Progenitor cell of endocrine pancreas (in vitro differentiated cells): ENCODE data around the gene TFB1M. TPM values are rescaled to one million over a fixed set of nuclear protein-coding genes. Genes with fewer than 3 reads are reported as not detected.
A peak's percentile ranks its signal among the peaks of the same experiment; 100 is the strongest.

Experiments used
- DNase-seq: peaks from one replicate; pipeline ENCODE4 v3.0.0; 2021; ENCODE audit warnings: low spot score; ENCODE audit not compliant: unreplicated experiment
- H3K27ac Mint-ChIP-seq: 2 replicates; pipeline ENCODE4 v1.8.0; 2021; ENCODE audit warnings: mild to moderate bottlenecking, moderate library complexity, mixed read lengths
- H3K27me3 Mint-ChIP-seq: 2 replicates; pipeline ENCODE4 v1.8.0; 2021; ENCODE audit warnings: mixed read lengths
- H3K36me3 Mint-ChIP-seq: 2 replicates; pipeline ENCODE4 v1.8.0; 2022; ENCODE audit warnings: mixed read lengths; ENCODE audit not compliant: insufficient read depth
- H3K4me1 Mint-ChIP-seq: 2 replicates; pipeline ENCODE4 v1.8.0; 2021; ENCODE audit warnings: low read depth, mixed read lengths
- H3K4me3 Mint-ChIP-seq: 2 replicates; pipeline ENCODE4 v1.8.0; 2021; ENCODE audit warnings: low read depth, mild to moderate bottlenecking, moderate library complexity, mixed read lengths
- H3K9me3 Mint-ChIP-seq: 2 replicates; pipeline ENCODE4 v1.8.0; 2021; ENCODE audit warnings: low read depth, mixed read lengths
- total RNA-seq: library from RNA; stranded (reverse); gene quantifications from 2 replicates; pipeline ENCODE4 v1.2.1, GENCODE V29; 2021
- TF ChIP-seq, protein P1 (sequence below): fragments of 200-600 bp; sonication (generic); IDR thresholded peaks from one replicate; pipeline ENCODE4 v1.5.0; 2021; ENCODE audit warnings: antibody characterized with exemption, mild to moderate bottlenecking; ENCODE audit not compliant: unreplicated experiment

The TFB1M gene
- total RNA-seq, 1 donor from 2014 or later = 33.2 TPM

DNA sequence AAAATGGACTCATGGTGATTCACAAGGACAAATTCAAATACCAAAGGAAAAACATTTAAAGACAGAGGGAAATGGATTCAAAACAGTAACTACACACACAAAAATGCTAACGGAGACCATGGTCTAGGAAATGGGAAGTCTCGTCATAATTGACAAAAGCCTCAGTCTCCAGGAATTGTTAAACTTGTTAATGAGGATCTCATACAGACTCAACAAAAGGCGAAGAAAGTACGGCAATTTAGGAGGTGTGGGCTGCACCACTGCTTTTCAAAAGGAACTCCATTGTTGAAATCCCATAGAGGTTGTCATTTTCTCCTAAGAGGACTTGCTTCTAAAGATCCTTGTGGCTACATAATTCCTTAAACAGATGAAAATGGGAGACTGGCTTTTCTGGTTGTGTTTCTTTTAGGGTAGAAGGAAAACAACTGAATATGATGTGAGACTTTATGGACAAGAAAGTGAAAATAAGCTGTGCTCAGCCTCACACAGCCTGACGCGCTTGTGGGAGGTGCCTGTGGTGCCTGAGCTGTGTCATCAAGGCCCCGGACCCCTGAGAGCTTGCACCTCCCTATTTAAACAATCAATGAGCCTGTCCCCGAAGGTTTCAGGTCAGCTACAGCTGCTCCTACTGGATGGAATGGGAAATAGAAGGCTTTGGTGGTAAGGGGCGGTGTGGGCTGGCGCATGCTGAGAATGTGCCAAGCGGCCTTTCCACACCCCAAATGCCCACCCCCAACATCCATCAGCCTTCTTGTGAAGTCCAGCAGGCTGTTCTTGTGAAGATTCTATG lies 53.0 kb downstream of the TFB1M start:
- H3K4me1 Mint-ChIP-seq = no peaks in the 10 kb centered on the region
- peak overlapping the region; percentile 29 for H3K27ac Mint-ChIP-seq
- no peaks in the 10 kb centered on the region for H3K27me3 Mint-ChIP-seq
- H3K4me3 Mint-ChIP-seq = no peak overlapping the region
- TF ChIP-seq, protein P1, sequence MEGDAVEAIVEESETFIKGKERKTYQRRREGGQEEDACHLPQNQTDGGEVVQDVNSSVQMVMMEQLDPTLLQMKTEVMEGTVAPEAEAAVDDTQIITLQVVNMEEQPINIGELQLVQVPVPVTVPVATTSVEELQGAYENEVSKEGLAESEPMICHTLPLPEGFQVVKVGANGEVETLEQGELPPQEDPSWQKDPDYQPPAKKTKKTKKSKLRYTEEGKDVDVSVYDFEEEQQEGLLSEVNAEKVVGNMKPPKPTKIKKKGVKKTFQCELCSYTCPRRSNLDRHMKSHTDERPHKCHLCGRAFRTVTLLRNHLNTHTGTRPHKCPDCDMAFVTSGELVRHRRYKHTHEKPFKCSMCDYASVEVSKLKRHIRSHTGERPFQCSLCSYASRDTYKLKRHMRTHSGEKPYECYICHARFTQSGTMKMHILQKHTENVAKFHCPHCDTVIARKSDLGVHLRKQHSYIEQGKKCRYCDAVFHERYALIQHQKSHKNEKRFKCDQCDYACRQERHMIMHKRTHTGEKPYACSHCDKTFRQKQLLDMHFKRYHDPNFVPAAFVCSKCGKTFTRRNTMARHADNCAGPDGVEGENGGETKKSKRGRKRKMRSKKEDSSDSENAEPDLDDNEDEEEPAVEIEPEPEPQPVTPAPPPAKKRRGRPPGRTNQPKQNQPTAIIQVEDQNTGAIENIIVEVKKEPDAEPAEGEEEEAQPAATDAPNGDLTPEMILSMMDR = peak; percentile 14
- no peaks in the 10 kb centered on the region for H3K9me3 Mint-ChIP-seq
- H3K36me3 Mint-ChIP-seq = peaks cover 29% of the 10 kb centered on the region
- no peak for DNase-seq

- Mint-ChIP-seq H3K4me1 (no peaks in the 10 kb centered on the region), H3K27ac (no peak overlapping the region), H3K27me3 (no peaks in the 10 kb centered on the region), H3K9me3 (no peaks in the 10 kb centered on the region), H3K36me3 (peaks cover 24% of the 10 kb centered on the region), H3K4me3 (no peak overlapping the region)
- no peak for DNase-seq
- TF ChIP-seq, protein P1 = no peak
Measured at GRCh38 chr6:155260686-155261085, 53.6 kb downstream of the TFB1M start.

DNA sequence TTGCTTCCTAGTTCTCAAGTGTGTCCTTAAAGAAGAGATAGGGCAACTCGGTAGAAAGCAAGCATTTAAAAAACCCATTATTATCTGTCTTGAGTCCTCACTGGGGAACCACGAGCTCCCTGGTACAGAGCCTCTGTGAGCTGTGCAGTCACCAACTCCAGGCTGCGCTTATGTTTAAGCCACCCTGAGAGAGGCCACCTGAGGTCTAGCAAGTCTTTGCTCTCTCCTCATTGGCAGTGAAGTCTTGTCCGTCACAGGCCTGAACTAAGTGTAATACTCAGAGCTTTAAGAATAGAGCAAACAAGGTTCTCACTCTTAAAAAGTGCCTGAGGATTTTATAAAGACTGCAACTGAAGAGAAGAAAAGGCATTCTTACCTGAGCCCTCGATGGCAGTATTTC lies 54.4 kb downstream of the TFB1M start:
- H3K4me3 Mint-ChIP-seq = no peak overlapping the region

GRCh38 chr6:155259204-155259603 lies 55.1 kb downstream of the TFB1M start:
- no peaks in the 10 kb centered on the region for H3K27me3 Mint-ChIP-seq
- peaks cover 27% of the 10 kb centered on the region for H3K36me3 Mint-ChIP-seq
- no peak overlapping the region for H3K4me3 Mint-ChIP-seq
- no peaks in the 10 kb centered on the region for H3K4me1 Mint-ChIP-seq
- no peak for DNase-seq
- H3K9me3 Mint-ChIP-seq = no peaks in the 10 kb centered on the region
- TF ChIP-seq, protein P1 = no peak
- H3K27ac Mint-ChIP-seq = peak overlapping the region; percentile 57

More for the DNA sequence above, 54.4 kb downstream of the TFB1M start:
- Mint-ChIP-seq H3K27me3 (no peaks in the 10 kb centered on the region), H3K27ac (no peak overlapping the region), H3K36me3 (peaks cover 26% of the 10 kb centered on the region), H3K4me1 (no peaks in the 10 kb centered on the region), H3K9me3 (no peaks in the 10 kb centered on the region)
- TF ChIP-seq, protein P1 = no peak
- no peak for DNase-seq

DNA sequence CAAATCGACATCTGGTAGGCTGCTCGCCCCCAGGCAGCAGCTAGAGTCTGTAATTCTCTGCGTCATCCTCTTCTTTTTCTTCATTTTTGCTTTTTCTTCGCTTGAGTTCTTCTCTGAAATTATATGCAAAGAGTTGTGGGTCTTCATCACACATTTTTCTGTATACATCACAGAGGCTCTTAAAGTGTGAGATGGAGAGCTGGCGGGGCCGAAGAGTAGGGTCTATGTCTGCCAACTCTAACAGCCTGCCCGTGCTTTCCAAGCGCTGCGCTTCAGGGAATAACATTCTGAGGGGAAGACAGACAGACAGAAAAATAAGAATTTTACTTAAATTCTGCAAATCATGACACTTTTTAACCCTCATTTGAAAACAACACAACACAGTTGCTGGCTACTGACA lies 56.5 kb downstream of the TFB1M start:
- H3K4me1 Mint-ChIP-seq = peaks cover 3% of the 10 kb centered on the region
- H3K27me3 Mint-ChIP-seq = no peaks in the 10 kb centered on the region
- DNase-seq = no peak
- H3K9me3 Mint-ChIP-seq = no peaks in the 10 kb centered on the region
- TF ChIP-seq, protein P1 = no peak
- H3K27ac Mint-ChIP-seq = no peak overlapping the region
- peaks cover 23% of the 10 kb centered on the region for H3K36me3 Mint-ChIP-seq
- no peak overlapping the region for H3K4me3 Mint-ChIP-seq
